ENCODE data around the gene TLX2.

DNA sequence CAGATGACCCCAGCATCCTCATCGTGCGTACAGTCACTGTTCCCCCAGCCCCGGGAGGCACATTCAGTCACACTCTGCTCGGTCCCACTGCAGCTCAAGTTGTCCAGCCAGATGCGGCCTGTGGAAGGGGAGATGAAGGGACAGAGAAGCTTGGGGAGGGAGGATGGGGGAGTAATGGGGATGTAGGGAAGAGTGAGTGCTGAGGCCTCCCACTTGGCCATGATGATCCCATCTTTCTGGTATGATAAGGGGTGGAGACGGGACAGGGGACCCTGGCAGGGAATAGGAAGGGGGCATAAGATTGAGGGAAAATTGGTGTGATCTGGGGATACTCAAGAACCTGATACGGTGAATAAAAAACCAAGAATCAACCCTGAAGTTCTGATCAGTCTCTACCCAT, 36.0 kb downstream of the TLX2 start:
- TF ChIP-seq, protein P1, sequence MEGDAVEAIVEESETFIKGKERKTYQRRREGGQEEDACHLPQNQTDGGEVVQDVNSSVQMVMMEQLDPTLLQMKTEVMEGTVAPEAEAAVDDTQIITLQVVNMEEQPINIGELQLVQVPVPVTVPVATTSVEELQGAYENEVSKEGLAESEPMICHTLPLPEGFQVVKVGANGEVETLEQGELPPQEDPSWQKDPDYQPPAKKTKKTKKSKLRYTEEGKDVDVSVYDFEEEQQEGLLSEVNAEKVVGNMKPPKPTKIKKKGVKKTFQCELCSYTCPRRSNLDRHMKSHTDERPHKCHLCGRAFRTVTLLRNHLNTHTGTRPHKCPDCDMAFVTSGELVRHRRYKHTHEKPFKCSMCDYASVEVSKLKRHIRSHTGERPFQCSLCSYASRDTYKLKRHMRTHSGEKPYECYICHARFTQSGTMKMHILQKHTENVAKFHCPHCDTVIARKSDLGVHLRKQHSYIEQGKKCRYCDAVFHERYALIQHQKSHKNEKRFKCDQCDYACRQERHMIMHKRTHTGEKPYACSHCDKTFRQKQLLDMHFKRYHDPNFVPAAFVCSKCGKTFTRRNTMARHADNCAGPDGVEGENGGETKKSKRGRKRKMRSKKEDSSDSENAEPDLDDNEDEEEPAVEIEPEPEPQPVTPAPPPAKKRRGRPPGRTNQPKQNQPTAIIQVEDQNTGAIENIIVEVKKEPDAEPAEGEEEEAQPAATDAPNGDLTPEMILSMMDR (IDR thresholded peaks at IDR 0.05), result no peak
- TF ChIP-seq POLR2A (IDR thresholded peaks at IDR 0.05), result no peak
